CD1c-positive myeloid dendritic cell (primary cell): ENCODE data around the gene ZEB1.
"Not testable (repeated sequence)": the region's sequence is repeated elsewhere in the genome, so short reads cannot be mapped to it uniquely, and the experiment has no call there.

Experiments
- DNase-seq: peaks from one replicate; pipeline ENCODE4 v3.0.0-alpha.2; 2016; ENCODE audit errors: extremely low spot score

Gene ZEB1

DNA sequence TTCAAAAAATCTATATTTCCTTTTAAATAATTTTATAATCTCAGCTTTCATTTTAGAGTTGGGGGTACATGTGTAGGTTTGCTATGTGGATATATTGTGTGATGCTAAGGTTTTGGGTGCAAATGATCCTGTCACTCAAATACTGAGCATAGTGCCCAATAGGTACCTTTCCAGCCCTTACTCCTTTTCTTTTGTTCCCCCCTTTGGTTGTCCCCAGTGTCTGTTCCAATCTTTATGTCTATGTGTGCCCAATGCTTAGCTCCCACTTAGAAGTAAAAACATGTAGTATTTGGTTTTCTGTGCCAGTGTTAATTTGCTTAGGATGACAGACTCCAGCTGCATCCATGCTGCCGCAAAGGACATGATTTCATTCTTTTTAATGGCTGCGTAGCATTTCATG lies 103.6 kb downstream of the ZEB1 start:
- DNase-seq, result no peak

- no peak for DNase-seq
Measured at GRCh38 chr10:31424473-31424872, 105.5 kb downstream of the ZEB1 start.

GRCh38 chr10:31426401-31426800 lies 107.4 kb downstream of the ZEB1 start:
- DNase-seq, result no peak

DNA sequence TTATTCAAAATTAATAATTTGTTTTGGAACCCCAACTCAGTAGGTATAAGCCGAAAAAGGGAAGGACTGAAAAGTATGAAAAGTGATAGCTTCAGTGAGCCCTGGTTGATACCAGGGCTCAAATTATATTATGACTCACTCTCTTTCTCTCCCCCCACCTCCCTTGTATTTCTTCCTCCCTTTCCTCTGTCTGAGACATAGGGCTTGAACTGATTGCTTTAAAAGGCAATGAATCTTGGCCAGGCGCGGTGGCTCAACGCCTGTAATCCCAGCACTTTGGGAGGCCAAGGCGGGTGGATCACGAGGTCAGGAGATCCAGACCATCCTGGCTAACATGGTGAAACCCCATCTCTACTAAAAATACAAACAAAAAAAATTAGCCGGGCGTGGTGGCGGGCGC lies 108.3 kb downstream of the ZEB1 start:
- not testable (repeated sequence) for DNase-seq

- not testable (repeated sequence) for DNase-seq
Measured at GRCh38 chr10:31428499-31428898, 109.5 kb downstream of the ZEB1 start.

DNA sequence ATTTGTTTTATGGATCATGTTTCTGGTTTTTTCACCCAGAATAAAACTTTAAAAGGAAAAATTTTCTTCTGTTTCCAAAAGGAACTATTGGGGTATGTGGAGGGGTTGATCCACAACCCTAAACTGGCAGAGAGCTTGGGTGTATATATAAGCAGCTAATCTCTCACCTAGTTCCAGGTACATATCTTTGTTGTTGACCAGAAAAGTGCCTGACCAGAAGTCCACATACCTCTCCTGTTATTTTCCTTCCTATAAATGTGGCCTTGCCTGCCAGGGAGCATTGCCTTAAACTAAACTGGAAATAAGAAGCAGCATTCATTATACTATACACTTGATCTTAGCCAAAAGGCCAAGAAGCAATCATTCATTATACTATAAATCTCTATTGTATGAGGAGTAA lies 112.0 kb downstream of the ZEB1 start:
- no peak for DNase-seq

- DNase-seq, result no peak
Measured at GRCh38 chr10:31437959-31438358, 118.9 kb downstream of the ZEB1 start.

DNA sequence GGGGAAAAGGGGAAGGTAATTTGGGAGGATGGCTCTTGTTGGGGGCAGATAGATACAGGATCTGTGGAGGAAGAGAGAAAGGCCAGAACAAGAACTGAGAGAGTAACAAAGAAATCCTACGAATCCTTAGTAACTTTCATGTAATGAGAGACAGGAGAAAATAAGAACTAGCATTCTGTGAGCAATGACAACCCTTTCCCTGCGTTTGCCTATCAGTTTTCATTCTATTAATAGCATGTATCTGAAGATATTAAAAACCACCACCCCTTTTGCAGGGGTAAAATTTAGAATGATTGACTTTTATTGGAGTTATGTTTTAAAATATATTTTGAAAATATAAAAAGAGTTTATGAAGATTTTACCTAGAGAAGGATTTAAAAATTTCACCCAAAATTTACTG lies 132.8 kb downstream of the ZEB1 start:
- DNase-seq, result no peak

GRCh38 chr10:31456468-31456867 lies 137.5 kb downstream of the ZEB1 start:
- DNase-seq, result no peak

DNA sequence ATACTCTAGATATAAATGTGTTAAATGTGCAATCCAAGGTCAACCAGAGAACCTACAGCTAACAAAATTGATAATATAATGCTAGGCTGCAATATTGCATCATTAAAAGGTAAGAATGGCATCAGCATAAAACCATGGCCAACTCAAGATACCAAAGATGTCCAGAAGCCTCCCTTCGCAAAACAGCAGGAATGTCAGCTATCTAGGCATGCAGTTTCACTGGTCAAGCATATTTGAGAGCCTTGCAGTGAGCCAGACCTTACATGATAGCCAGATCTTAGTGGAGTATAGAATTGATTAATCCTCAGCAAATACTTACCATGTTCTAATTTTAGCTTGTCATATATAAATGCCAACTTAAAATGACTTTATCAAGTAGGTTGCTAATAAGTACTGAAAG lies 138.8 kb downstream of the ZEB1 start:
- no peak for DNase-seq

DNA sequence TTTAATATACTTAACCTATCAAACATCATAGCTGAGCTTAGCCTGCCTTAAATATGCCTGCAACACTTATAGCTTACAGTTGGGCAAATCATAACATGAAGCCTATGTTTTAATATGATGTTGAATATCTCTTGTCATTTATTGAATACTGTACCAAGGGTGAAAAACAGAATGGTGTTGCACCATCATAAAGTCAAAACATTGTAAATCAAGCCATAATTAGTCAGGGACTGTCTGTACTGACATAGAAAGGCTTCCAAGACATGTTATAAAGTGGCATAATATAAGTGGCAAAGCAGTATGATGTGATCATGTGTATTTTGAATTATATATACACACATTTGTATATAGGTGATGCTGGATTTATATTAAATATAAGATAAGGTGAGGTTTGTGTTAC lies 140.0 kb downstream of the ZEB1 start:
- no peak for DNase-seq

DNA sequence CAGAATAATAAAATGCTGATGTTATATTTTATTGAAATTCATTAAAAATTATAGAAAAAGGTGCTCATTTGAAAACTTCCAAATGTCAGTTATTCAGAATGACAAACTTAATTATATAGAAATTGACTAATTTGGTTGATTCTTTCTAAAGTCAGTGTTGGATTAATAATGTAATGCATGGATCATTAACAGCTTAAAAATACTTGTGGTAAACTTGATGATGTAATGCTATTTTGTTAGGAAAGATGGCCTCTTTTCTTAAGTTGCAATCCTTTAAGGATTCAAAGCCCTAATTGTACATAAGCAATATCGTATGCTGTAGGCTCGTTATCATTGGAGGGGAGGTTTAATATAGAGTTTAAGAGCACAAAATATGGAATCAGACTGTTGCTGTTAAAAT lies 141.2 kb downstream of the ZEB1 start:
- DNase-seq, result no peak

GRCh38 chr10:31464552-31464951 lies 145.5 kb downstream of the ZEB1 start:
- no peak for DNase-seq

- no peak for DNase-seq
Measured at GRCh38 chr10:31466313-31466712, 147.3 kb downstream of the ZEB1 start.

GRCh38 chr10:31467791-31468535 lies 148.9 kb downstream of the ZEB1 start:
- no peak for DNase-seq

GRCh38 chr10:31468536-31468859 lies 149.5 kb downstream of the ZEB1 start:
- no peak for DNase-seq

- no peak for DNase-seq
Measured at GRCh38 chr10:31475519-31475918, 156.5 kb downstream of the ZEB1 start.

DNA sequence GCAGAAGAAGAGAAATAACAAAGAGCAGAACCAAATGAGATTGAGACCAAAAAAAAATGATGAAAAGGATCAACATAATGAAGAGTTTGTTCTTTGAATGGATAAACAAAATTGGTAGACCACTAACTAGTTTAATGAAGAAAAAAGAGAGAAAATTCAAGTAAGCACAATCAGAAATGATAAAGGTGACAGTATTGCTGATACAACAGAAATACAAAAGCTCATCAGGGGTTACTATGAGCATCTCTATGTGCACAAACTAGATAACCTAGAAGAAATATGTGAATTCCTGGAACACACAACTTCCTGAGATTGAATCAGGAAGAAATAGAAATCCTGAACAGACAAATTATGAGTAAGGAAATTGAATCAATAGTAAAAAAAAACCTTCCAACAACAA lies 157.1 kb downstream of the ZEB1 start:
- no peak for DNase-seq

GRCh38 chr10:31477584-31477983 lies 158.6 kb downstream of the ZEB1 start:
- no peak for DNase-seq

DNA sequence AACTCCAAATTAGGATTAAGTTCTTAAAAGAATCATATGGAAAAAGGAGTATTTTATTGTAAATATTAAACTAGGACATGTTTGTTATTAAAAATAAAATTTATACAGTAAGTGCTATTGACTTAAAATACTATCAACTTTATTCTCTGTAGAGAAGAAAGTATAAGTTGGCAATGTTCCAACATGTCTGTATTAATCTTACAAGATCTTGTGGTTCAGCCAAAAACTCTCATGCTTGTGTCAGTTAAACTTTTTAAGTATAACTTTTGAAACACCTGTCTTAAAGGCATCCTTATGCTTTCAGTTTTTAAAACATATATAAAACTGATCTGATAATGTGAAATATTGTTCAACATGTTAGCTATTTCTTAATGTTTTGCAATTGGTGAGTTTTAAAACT lies 160.7 kb downstream of the ZEB1 start:
- no peak for DNase-seq

DNA sequence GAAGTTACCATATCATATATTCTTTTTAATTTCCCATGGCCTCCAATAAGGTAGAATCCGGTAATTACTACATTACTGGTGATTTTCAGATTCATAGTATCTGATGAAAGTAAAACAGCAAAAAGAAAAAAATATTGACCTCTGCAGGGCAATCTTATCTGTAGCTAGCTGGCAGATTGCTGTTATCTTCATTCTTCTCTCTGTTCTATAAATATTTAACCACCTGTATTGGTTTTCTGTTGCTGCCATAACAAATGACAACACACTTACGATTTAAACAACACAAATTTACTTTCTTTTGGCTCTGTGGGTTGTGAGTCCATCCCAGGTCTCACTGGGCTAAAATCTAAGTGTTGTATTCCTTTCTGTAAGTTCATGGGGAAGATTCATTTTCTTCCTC lies 164.5 kb downstream of the ZEB1 start:
- no peak for DNase-seq

GRCh38 chr10:31484431-31485135 lies 165.6 kb downstream of the ZEB1 start:
- DNase-seq, result no peak

- DNase-seq, result peak; percentile 34
Measured at GRCh38 chr10:31490858-31491504, 172.0 kb downstream of the ZEB1 start.
